PC-9 (cell line): ENCODE results near the gene ARHGAP36.

Experiments
- CTCF ChIP-seq: fragments of 200-600 bp; sonication (generic); conservative IDR thresholded peaks from 2 replicates; pipeline ENCODE4 v1.6.1; 2017; ENCODE audit warnings: mixed run types, antibody characterized with exemption, mild to moderate bottlenecking, moderate library complexity
- EZH2 ChIP-seq: fragments of 200-600 bp; sonication (generic); IDR thresholded peaks from 2 replicates; pipeline ENCODE4 v1.8.0; 2017; ENCODE audit warnings: antibody characterized with exemption, low read depth

- no peak for TF ChIP-seq EZH2
- no peak for TF ChIP-seq CTCF
Measured at GRCh38 chrX:131010186-131010585, 48.0 kb upstream of the ARHGAP36 start.
